ENCODE data around the gene HLF. TPM values are rescaled to one million over a fixed set of nuclear protein-coding genes. Genes with fewer than 3 reads are reported as not detected.

HLF gene
- total RNA-seq, 1 experiment from 2014 or later: not detected

- no TSS peak for BruUV-seq (replicated peaks)
- Histone ChIP-seq H3K4me2 (no peak overlapping the region), H3K4me3 (no peak overlapping the region), H3K27me3 (ENCODE audit: insufficient read depth, low read depth) (no peaks in the 10 kb centered on the region), H3K79me2 (ENCODE audit: low read depth) (no peaks in the 10 kb centered on the region), H3K4me1 (replicated peaks; ENCODE audit: insufficient read depth) (no peaks in the 10 kb centered on the region), H3F3A (ENCODE audit: insufficient read depth, low read depth) (no peaks in the 10 kb centered on the region), H3K9me2 (ENCODE audit: insufficient read depth) (no peaks in the 10 kb centered on the region), H3K9me3 (ENCODE audit: insufficient read depth, low read depth) (0 out of 2 replicates have a peak, but pooled peaks cover 8% of the 10 kb centered on the region), H3K36me3 (ENCODE audit: low read depth) (no peaks in the 10 kb centered on the region), H4K20me1 (ENCODE audit: insufficient read depth) (no peaks in the 10 kb centered on the region), H3K27ac (no peak overlapping the region), H2AFZ (no peak overlapping the region)
- POLR2A ChIA-PET (ENCODE audit: unreplicated experiment): no interaction called here
- no peak for DNase-seq
- no peak for TF ChIP-seq EZH2 (IDR thresholded peaks at IDR 0.05; ENCODE audit: low read depth)
- TF ChIP-seq, protein P1, sequence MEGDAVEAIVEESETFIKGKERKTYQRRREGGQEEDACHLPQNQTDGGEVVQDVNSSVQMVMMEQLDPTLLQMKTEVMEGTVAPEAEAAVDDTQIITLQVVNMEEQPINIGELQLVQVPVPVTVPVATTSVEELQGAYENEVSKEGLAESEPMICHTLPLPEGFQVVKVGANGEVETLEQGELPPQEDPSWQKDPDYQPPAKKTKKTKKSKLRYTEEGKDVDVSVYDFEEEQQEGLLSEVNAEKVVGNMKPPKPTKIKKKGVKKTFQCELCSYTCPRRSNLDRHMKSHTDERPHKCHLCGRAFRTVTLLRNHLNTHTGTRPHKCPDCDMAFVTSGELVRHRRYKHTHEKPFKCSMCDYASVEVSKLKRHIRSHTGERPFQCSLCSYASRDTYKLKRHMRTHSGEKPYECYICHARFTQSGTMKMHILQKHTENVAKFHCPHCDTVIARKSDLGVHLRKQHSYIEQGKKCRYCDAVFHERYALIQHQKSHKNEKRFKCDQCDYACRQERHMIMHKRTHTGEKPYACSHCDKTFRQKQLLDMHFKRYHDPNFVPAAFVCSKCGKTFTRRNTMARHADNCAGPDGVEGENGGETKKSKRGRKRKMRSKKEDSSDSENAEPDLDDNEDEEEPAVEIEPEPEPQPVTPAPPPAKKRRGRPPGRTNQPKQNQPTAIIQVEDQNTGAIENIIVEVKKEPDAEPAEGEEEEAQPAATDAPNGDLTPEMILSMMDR (conservative IDR thresholded peaks at IDR 0.05): no peak
- CTCF ChIA-PET: no interaction called here
- intact Hi-C loops (cut with micrococcal nuclease; ENCODE audit: unreplicated experiment): no loop called here
Observed at GRCh38 chr17:55360971-55361370, 96.2 kb downstream of the HLF start.

GRCh38 chr17:55363033-55363432, 98.3 kb downstream of the HLF start:
- H3K9me3 ChIP-seq (ENCODE audit: insufficient read depth, low read depth): 0 out of 2 replicates have a peak, but pooled peaks cover 8% of the 10 kb centered on the region
- no peak overlapping the region for H3K4me3 ChIP-seq
- no peak overlapping the region for H3K4me2 ChIP-seq
- no peak for DNase-seq
- H3K27ac ChIP-seq: no peak overlapping the region
- no peak overlapping the region for H2AFZ ChIP-seq
- POLR2A ChIA-PET (ENCODE audit: unreplicated experiment): no interaction called here
- BruUV-seq (replicated peaks): no TSS peak
- H3K9me2 ChIP-seq (ENCODE audit: insufficient read depth): no peaks in the 10 kb centered on the region
- no peaks in the 10 kb centered on the region for H3K79me2 ChIP-seq (ENCODE audit: low read depth)
- intact Hi-C loops (cut with micrococcal nuclease; ENCODE audit: unreplicated experiment): no loop called here
- no peaks in the 10 kb centered on the region for H3K27me3 ChIP-seq (ENCODE audit: insufficient read depth, low read depth)
- no peaks in the 10 kb centered on the region for H4K20me1 ChIP-seq (ENCODE audit: insufficient read depth)
- CTCF ChIA-PET: no interaction called here
- H3K4me1 ChIP-seq (replicated peaks; ENCODE audit: insufficient read depth): no peaks in the 10 kb centered on the region
- H3F3A ChIP-seq (ENCODE audit: insufficient read depth, low read depth): no peaks in the 10 kb centered on the region
- no peaks in the 10 kb centered on the region for H3K36me3 ChIP-seq (ENCODE audit: low read depth)
- TF ChIP-seq EZH2 (IDR thresholded peaks at IDR 0.05; ENCODE audit: low read depth): no peak
- TF ChIP-seq, protein P1 (conservative IDR thresholded peaks at IDR 0.05): no peak

DNA sequence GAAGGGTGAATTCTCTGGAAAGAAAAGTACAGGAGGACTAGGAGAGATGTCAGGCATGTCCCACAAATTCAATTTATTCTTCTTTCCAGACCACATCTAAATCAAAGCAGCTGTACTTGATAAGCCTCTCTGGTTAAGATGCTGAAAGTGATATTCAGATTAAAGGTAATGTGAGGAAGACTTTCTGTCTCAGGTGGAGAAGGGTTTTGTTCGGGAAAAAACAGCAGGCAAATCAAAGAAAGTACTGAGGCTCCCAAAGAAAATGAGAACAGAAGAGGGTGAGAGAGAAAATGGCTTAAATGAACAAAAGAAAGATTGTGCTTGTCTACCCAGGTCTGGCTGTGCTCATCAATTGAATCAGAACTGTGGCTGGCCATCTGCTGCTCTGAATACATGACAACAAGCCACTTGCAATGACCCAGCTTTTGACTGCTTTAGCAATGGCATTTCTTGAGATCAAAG, 101.3 kb downstream of the HLF start:
- no TSS peak for BruUV-seq (replicated peaks)
- Histone ChIP-seq H3K4me2 (no peak overlapping the region), H3K4me1 (replicated peaks; ENCODE audit: insufficient read depth) (no peaks in the 10 kb centered on the region), H2AFZ (no peak overlapping the region), H3K4me3 (no peak overlapping the region), H4K20me1 (ENCODE audit: insufficient read depth) (no peaks in the 10 kb centered on the region; the same call in 1 of the 2 replicates), H3K79me2 (ENCODE audit: low read depth) (no peaks in the 10 kb centered on the region), H3K9me2 (ENCODE audit: insufficient read depth) (no peaks in the 10 kb centered on the region), H3F3A (ENCODE audit: insufficient read depth, low read depth) (no peaks in the 10 kb centered on the region), H3K9me3 (ENCODE audit: insufficient read depth, low read depth) (0 out of 2 replicates have a peak, but pooled peaks cover 5% of the 10 kb centered on the region), H3K36me3 (ENCODE audit: low read depth) (no peaks in the 10 kb centered on the region), H3K27ac (no peak overlapping the region), H3K27me3 (ENCODE audit: insufficient read depth, low read depth) (peaks cover 5% of the 10 kb centered on the region; the same call in 1 of the 2 replicates)
- ChIA-PET CTCF (no interaction called here), POLR2A (ENCODE audit: unreplicated experiment) (no interaction called here)
- intact Hi-C loops (cut with micrococcal nuclease; ENCODE audit: unreplicated experiment): no loop called here
- no peak for DNase-seq
- TF ChIP-seq, protein P1 (conservative IDR thresholded peaks at IDR 0.05): no peak
- no peak for TF ChIP-seq EZH2 (IDR thresholded peaks at IDR 0.05; ENCODE audit: low read depth)

Data from PC-9 (cell line).